ENCODE results near the gene PRDM15.

The PRDM15 gene

DNA sequence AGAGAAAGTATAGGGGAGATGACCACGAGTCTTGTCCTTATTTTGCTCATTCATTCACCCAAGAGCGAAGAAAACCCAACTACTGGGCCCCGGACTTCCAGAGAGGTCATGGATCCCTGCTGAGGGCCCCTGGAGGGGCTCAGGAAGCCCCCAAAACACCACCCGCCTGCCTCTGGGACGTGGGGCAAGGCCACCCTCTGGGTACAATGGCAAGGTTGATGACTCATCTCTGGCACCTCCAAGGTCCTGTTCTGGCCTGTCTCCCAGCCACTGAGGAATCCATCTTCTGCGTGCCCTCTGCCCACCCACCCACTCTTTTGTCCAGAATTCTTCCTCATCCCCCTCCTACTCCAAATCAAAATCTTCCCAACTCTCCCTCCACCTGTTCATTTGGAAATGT is 21.3 kb upstream of the PRDM15 start:
- TF ChIP-seq, protein P1, sequence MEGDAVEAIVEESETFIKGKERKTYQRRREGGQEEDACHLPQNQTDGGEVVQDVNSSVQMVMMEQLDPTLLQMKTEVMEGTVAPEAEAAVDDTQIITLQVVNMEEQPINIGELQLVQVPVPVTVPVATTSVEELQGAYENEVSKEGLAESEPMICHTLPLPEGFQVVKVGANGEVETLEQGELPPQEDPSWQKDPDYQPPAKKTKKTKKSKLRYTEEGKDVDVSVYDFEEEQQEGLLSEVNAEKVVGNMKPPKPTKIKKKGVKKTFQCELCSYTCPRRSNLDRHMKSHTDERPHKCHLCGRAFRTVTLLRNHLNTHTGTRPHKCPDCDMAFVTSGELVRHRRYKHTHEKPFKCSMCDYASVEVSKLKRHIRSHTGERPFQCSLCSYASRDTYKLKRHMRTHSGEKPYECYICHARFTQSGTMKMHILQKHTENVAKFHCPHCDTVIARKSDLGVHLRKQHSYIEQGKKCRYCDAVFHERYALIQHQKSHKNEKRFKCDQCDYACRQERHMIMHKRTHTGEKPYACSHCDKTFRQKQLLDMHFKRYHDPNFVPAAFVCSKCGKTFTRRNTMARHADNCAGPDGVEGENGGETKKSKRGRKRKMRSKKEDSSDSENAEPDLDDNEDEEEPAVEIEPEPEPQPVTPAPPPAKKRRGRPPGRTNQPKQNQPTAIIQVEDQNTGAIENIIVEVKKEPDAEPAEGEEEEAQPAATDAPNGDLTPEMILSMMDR (conservative IDR thresholded peaks at IDR 0.05; ENCODE audit: low read depth, low read length) = no peak
- DNase-seq (ENCODE audit: low read depth) = no peak
- no peak overlapping the region for H3K4me3 ChIP-seq (ENCODE audit: low read length)

DNA sequence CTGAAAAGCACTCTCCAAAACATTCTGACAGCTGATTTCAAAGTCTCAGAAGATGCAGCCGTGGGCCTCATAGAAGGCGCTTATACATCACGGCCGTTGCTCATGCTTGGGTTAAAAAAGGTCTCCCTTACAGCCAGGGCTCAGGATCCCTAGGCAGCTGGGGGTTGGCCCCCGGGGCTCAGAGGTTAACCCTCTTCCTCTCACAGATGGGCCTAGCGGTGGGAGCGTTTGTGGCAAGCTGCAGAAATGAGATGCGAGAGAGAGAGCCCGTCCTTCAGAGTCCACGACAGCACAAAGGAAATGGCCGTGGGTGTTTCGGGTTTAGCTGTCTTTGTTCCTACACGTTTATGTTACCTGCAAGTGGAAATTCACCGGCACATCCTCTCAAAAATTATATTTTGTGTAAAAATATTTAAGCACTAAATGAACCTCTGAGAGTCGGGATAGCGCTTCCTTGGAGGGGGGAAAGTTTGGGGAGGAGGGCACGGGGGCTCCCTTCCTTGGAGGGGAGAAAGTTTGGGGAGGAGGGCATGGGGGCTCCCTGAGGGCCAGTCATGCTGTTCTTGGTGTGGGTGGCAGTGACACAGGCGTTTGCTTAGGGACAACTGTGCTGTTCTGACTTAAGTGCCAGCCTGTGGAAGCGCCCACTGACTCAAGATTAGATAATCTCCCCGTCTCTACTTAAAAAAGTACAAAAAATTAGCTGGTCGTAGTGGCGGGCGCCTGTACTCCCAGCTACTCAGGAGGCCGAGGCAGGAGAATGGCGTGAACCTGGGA is 20.5 kb upstream of the PRDM15 start:
- TF ChIP-seq, protein P1 (conservative IDR thresholded peaks at IDR 0.05; ENCODE audit: low read depth, low read length) = no peak
- DNase-seq (ENCODE audit: low read depth) = no peak
- no peak overlapping the region for H3K4me3 ChIP-seq (ENCODE audit: low read length)

DNA sequence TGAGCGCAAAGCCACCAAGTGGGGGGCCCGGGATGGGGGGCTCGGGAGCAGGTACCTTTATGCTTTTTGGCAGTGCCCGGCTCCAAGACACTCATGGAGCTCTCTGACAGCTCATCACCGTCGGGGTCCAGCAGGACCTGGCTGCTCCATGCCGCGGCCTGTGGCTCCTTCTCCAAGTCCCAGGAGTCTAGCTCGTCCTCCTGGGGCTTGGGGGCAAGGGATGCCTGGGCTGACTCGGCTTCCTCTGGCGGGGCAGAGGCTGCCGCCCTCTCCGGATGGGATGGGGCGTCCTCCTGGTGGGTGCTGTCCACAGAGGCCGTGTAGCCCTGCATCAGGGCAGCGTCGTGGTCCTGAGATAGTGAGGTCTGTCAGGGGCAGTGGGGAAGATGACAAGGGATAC is 19.9 kb upstream of the PRDM15 start:
- no peak for DNase-seq (ENCODE audit: low read depth)
- TF ChIP-seq, protein P1 (conservative IDR thresholded peaks at IDR 0.05; ENCODE audit: low read depth, low read length) = no peak
- H3K4me3 ChIP-seq (ENCODE audit: low read length) = no peak overlapping the region

DNA sequence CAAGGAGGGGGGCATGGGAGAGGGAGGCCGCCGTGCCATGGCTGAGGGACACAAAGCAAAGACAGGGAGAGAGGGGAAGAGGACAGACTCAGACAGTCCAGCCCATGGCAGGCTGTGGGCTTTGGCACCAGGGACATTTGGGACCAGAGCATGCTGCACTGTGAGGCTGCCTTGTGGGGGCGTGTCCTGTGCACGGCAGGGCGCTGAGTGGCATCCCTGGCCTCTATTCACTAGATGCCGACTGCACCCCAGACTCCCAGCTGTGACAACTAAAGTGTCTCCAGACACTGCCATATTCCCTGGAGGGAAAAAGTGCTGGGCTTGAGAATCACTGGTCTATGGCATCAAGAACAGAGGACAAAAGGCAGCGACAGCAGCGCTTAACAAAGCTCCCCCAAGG is 18.6 kb upstream of the PRDM15 start:
- TF ChIP-seq, protein P1 (conservative IDR thresholded peaks at IDR 0.05; ENCODE audit: low read depth, low read length) = no peak
- no peak for DNase-seq (ENCODE audit: low read depth)
- H3K4me3 ChIP-seq (ENCODE audit: low read length) = no peak overlapping the region

DNA sequence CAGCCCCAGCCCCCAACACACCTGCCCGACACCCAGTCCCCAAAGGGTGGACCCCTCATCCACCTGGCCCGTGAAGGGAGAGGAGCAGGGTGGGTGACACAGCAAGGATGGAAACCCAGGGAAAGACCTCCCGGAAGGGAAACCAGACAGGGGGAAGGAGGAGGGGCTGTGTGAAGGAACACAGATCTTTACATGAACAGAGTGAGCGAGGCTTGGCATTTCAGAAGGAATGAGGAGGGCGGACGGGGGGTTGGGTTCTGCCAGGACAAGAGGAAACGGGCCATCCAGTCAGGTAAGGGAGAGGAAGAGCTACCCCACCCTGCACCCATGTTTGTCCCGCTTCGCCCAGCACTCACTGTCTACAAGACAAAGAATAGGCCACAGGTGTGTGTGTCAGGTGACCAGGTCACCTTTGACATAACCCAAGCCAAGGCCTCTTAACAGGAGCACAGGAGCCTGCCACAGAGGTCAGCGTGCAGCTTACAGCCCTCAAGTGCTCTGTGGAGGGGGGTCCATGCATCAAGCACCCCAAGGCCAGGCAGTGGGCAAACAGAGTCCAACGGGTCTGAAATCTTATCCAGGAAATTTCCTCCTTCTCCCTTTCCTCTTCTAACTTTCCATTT is 18.0 kb upstream of the PRDM15 start:
- no peak overlapping the region for H3K4me3 ChIP-seq (ENCODE audit: low read length)
- no peak for DNase-seq (ENCODE audit: low read depth)
- TF ChIP-seq, protein P1 (conservative IDR thresholded peaks at IDR 0.05; ENCODE audit: low read depth, low read length) = no peak

DNA sequence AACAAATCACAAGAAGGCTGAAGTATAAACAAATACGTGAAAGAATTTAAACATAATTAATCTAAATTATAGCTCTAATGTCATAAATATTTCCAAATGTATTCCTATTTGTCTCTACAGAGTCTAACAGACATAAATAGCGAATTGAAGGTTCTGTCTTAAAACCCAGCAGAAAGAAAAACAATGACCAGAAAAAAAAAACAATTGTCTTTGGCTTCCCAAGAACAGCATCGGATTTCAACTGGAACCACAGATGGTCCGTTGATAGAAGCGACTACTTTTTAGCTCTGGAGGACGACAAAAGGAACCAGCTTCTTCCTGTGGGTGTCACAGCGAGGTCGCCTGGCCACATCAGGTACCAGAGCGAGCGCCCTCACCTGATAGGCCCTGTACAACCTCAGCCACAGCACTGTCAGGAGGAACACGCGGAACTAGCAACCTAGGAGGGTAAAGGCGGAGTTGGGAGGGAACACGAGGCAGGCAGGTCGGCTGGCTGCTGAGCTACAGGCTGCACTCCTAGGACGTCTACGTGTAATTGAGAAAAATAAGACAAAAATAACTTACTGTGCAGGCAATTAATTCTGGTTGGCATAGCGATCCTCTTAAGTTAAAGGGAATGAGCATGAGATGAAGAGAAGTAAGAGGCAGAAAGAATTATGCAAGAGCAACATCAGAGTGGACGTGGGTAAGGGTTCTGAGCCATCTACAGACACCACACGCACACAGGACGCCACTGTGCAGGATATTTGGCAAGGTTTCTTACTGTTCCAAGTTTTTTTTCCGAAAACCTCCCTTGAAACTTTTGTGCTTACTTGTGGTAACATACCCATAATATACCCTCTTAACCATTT is 16.7 kb upstream of the PRDM15 start:
- no peak for DNase-seq (ENCODE audit: low read depth)
- H3K4me3 ChIP-seq (ENCODE audit: low read length) = no peak overlapping the region
- TF ChIP-seq, protein P1 (conservative IDR thresholded peaks at IDR 0.05; ENCODE audit: low read depth, low read length) = no peak

Measured in retinal pigment epithelial cell (primary cell).